ENCODE results near the gene OSM.

The OSM gene

GRCh38 chr22:30260276-30260675 is 6.4 kb downstream of the OSM start:
- H3K27ac ChIP-seq = no peak overlapping the region
- TF ChIP-seq, protein P1, sequence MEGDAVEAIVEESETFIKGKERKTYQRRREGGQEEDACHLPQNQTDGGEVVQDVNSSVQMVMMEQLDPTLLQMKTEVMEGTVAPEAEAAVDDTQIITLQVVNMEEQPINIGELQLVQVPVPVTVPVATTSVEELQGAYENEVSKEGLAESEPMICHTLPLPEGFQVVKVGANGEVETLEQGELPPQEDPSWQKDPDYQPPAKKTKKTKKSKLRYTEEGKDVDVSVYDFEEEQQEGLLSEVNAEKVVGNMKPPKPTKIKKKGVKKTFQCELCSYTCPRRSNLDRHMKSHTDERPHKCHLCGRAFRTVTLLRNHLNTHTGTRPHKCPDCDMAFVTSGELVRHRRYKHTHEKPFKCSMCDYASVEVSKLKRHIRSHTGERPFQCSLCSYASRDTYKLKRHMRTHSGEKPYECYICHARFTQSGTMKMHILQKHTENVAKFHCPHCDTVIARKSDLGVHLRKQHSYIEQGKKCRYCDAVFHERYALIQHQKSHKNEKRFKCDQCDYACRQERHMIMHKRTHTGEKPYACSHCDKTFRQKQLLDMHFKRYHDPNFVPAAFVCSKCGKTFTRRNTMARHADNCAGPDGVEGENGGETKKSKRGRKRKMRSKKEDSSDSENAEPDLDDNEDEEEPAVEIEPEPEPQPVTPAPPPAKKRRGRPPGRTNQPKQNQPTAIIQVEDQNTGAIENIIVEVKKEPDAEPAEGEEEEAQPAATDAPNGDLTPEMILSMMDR (conservative IDR thresholded peaks at IDR 0.05) = no peak

- TF ChIP-seq, protein P1 (conservative IDR thresholded peaks at IDR 0.05) = no peak
- no peak overlapping the region for H3K27ac ChIP-seq
Observed at GRCh38 chr22:30254314-30254713, 12.3 kb downstream of the OSM start.

GRCh38 chr22:30253205-30253852 is 13.3 kb downstream of the OSM start:
- TF ChIP-seq, protein P1 (conservative IDR thresholded peaks at IDR 0.05) = no peak
- no peak overlapping the region for H3K27ac ChIP-seq

GRCh38 chr22:30252411-30253204 is 14.0 kb downstream of the OSM start:
- H3K27ac ChIP-seq = no peak overlapping the region

GRCh38 chr22:30251711-30252110 is 14.9 kb downstream of the OSM start:
- TF ChIP-seq, protein P1 (conservative IDR thresholded peaks at IDR 0.05) = no peak

More at GRCh38 chr22:30252411-30253204, 14.0 kb downstream of the OSM start:
- TF ChIP-seq, protein P1 (conservative IDR thresholded peaks at IDR 0.05) = no peak

GRCh38 chr22:30250661-30251267 is 15.9 kb downstream of the OSM start:
- TF ChIP-seq, protein P1 (conservative IDR thresholded peaks at IDR 0.05) = no peak
- no peak overlapping the region for H3K27ac ChIP-seq

More at GRCh38 chr22:30251711-30252110, 14.9 kb downstream of the OSM start:
- H3K27ac ChIP-seq = no peak overlapping the region

GRCh38 chr22:30250039-30250565 is 16.5 kb downstream of the OSM start:
- H3K27ac ChIP-seq = no peak overlapping the region
- TF ChIP-seq, protein P1 (conservative IDR thresholded peaks at IDR 0.05) = no peak

All from VCaP (cell line).